Measurements from ENCODE around the gene CHRNA7.
"Not testable (repeated sequence)": the region's sequence is repeated elsewhere in the genome, so short reads cannot be mapped to it uniquely, and the experiment has no call there.

CHRNA7 gene

DNA sequence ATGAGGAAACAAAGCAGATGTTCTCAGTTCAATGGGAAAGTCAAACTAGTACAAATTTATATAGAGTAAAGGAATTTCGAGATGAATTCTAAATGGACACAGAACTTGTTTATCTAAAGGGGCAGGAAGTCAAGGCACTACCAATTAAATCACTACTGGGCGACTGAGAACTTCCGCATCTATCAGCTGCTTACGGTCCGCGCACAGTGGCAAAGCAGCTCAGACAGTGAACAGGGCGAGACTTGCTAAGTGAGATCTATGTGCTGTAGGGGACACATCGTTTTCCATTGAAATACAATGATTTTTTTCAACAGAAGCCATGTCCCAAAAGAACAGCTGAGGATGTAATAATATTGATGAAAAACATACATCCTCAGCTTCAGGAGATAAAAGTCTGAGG is 105.0 kb downstream of the CHRNA7 start:
- no peaks in the 10 kb centered on the region for H3K36me3 ChIP-seq (ENCODE audit: control insufficient read depth in 2 of 2, insufficient read depth in 2 of 2, low read length in 2 of 2)
- H3K4me1 ChIP-seq (ENCODE audit: control insufficient read depth, insufficient read depth, low read length): no peaks in the 10 kb centered on the region
- no peak overlapping the region for H3K9ac ChIP-seq (ENCODE audit: low read length in 2 of 2)
- no peaks in the 10 kb centered on the region for H3K9me3 ChIP-seq (ENCODE audit: control insufficient read depth in 2 of 2, low read length in 2 of 2)
- H3K27me3 ChIP-seq (ENCODE audit: control insufficient read depth in 1 of 2, insufficient read depth in 2 of 2, low read length in 2 of 2): peaks cover 0 to 4% of the 10 kb centered on the region in 2 donors
- H3K27ac ChIP-seq (ENCODE audit: low read length): no peak overlapping the region
- no peak overlapping the region for H3K4me3 ChIP-seq (ENCODE audit: low read length in 2 of 2)

DNA sequence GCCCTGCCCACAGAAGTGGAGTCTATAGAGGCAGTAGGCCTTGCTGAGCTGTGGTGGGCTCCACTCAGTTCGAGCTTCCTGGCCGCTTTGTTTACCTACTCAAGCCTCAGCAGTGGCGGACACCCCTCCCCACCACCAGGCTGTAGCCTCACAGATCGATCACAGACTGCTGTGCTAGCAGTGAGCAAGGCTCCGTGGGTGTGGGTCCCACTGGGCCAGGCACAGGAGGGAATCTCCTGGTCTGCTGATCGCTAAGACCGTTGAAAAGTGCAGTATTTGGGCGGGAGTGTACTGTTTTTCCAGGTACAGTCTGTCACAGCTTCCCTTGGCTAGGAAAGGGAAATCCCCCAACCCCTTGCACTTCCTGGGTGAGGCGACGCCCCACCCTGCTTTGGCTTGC is 115.2 kb downstream of the CHRNA7 start:
- H3K9ac ChIP-seq (ENCODE audit: low read length in 2 of 2); H3K27ac ChIP-seq (ENCODE audit: low read length); H3K4me3 ChIP-seq (ENCODE audit: low read length in 2 of 2); H3K27me3 ChIP-seq (ENCODE audit: control insufficient read depth in 1 of 2, insufficient read depth in 2 of 2, low read length in 2 of 2); H3K4me1 ChIP-seq (ENCODE audit: control insufficient read depth, insufficient read depth, low read length); H3K36me3 ChIP-seq (ENCODE audit: control insufficient read depth in 2 of 2, insufficient read depth in 2 of 2, low read length in 2 of 2); H3K9me3 ChIP-seq (ENCODE audit: control insufficient read depth in 2 of 2, low read length in 2 of 2): not testable (repeated sequence)

DNA sequence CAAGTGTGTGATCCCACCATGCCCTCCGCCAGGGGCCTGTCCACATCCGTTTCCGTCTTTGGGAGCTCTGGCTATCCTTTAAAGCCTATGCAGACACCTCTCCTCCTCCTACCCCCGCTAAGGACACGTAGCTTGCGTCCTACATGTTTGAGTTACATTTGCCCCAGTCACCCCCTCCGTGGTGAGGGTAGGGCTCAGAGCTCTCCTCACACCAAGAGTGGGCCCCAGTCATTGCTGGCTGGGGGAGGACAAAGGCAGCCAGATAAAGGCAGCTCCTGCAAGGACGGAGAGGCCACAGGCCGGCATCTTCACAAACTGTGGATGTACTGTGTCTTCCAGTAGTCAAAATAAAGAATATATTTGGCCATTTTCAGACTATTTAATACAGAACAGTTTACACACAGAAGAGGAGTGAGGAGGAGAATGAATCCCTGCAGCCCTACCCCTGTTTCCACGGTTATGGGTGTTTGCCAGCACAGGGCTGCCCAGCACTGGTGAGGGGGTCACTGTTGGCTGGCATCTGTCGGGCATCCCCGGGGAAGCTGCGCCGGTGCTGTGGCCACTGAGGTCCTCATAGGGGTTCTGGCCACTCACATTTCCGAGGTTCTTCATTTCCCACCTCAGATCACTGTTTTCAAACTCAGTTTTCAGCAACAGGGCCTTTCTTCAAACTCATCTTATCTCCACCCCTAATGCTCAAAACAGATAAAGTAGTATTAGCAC is 118.7 kb downstream of the CHRNA7 start:
- H3K27ac ChIP-seq (ENCODE audit: low read length): no peak overlapping the region
- no peak overlapping the region for H3K4me3 ChIP-seq (ENCODE audit: low read length in 2 of 2)
- H3K4me1 ChIP-seq (ENCODE audit: control insufficient read depth, insufficient read depth, low read length): no peaks in the 10 kb centered on the region
- H3K9me3 ChIP-seq (ENCODE audit: control insufficient read depth in 2 of 2, low read length in 2 of 2): no peaks in the 10 kb centered on the region
- H3K36me3 ChIP-seq (ENCODE audit: control insufficient read depth in 2 of 2, insufficient read depth in 2 of 2, low read length in 2 of 2): no peaks in the 10 kb centered on the region
- H3K9ac ChIP-seq (ENCODE audit: low read length in 2 of 2): no peak overlapping the region
- no peaks in the 10 kb centered on the region for H3K27me3 ChIP-seq (ENCODE audit: control insufficient read depth in 1 of 2, insufficient read depth in 2 of 2, low read length in 2 of 2)

DNA sequence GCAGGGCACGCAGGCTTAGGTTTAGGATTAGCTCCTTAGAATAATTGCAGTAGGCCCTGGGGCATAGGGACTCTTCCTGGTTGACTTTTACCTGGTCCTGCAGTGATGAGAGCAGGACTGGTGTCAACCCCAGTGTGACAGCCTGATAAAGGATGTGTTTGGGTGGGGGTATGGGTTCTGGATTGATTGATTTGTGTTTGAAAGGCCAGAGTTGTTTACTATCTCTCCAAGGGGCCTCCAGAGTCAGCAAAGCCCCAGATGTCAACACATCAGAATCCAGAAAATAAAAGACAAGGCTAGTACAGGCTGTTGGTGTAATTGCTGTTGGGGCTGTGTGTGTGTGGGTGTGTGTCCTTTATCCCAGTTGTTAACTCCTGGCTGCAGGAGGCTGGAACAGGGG is 122.3 kb downstream of the CHRNA7 start:
- no peaks in the 10 kb centered on the region for H3K27me3 ChIP-seq (ENCODE audit: control insufficient read depth in 1 of 2, insufficient read depth in 2 of 2, low read length in 2 of 2)
- H3K9me3 ChIP-seq (ENCODE audit: control insufficient read depth in 2 of 2, low read length in 2 of 2): no peaks in the 10 kb centered on the region
- H3K4me3 ChIP-seq (ENCODE audit: low read length in 2 of 2): no peak overlapping the region
- H3K9ac ChIP-seq (ENCODE audit: low read length in 2 of 2): no peak overlapping the region
- no peak overlapping the region for H3K27ac ChIP-seq (ENCODE audit: low read length)
- H3K4me1 ChIP-seq (ENCODE audit: control insufficient read depth, insufficient read depth, low read length): no peaks in the 10 kb centered on the region
- H3K36me3 ChIP-seq (ENCODE audit: control insufficient read depth in 2 of 2, insufficient read depth in 2 of 2, low read length in 2 of 2): no peaks in the 10 kb centered on the region

DNA sequence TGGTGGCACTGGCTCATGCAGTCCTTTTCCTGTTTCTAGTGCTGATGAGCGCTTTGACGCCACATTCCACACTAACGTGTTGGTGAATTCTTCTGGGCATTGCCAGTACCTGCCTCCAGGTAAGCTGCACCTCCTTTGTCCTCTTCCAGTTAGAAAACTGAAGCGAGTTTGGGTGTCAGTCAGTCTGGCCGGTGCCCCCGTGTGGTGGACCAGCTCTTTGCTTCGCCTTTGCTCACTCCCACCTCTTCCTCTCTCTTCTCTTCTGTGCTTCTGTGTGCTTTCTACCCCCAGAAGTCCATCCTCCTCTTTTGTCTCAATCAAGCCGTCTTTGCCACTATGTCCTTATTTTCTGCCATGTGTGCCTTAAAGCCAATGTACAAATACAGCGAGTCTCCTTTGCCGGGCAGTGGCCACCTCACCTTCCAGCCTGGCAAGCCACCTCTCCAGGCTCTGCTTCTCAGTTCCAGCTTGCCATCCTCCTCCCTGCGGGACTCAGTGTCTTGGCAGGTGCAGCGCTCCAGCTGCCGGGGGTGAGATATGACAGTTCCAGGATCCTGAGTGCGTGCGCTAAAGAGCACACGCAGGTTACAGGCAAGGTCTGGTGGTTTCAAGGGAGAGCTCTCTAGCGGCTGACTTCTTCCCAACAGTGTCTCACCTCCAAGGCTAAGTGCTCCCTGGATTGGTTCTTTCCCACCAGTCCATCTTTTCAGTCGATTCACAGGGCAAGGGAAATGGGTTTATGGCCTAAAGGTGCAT is 123.7 kb downstream of the CHRNA7 start:
- not testable (repeated sequence) for H3K4me3 ChIP-seq (ENCODE audit: low read length in 2 of 2); H3K27me3 ChIP-seq (ENCODE audit: control insufficient read depth in 1 of 2, insufficient read depth in 2 of 2, low read length in 2 of 2); H3K36me3 ChIP-seq (ENCODE audit: control insufficient read depth in 2 of 2, insufficient read depth in 2 of 2, low read length in 2 of 2); H3K4me1 ChIP-seq (ENCODE audit: control insufficient read depth, insufficient read depth, low read length); H3K27ac ChIP-seq (ENCODE audit: low read length); H3K9ac ChIP-seq (ENCODE audit: low read length in 2 of 2); H3K9me3 ChIP-seq (ENCODE audit: control insufficient read depth in 2 of 2, low read length in 2 of 2)

DNA sequence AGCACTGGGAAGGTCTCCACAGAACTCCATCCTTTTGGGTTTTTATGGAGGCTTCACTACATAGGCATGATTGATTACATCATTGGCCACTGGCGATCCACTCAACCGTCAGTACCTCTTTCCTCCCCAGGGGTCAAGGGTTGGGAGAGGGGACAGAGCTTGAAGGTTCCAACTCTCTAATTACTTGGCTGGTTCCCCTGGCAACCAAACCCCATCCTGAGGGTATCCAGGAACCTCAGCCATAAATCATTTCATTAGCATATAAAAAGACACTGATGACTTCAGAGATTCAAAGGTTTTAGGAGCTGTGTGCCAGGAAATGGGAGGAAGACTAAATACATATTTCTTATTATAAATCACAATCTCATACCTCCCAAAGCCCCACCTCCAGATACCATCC is 131.8 kb downstream of the CHRNA7 start:
- H3K9ac ChIP-seq (ENCODE audit: low read length in 2 of 2): not testable (repeated sequence)

DNA sequence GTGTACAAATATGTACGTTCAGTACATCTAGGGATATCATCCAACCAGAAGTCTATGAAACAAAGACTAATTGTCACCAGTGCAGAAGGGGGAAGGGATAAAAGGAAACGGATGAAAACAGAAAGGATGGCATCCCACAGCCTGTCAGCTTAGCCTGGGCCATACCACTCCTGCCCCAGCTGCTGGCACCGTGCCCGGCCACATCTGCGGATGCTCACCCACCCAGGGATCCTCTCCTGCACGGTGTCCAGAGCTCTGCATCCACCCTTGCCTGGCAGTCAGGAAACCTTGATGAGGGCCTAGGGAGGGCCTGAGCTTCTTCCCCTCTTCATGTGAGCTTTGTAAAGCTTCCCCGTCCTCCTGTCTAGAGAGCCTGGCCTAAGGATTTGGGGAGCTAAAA is 133.8 kb downstream of the CHRNA7 start:
- not testable (repeated sequence) for H3K9me3 ChIP-seq (ENCODE audit: control insufficient read depth in 2 of 2, low read length in 2 of 2); H3K36me3 ChIP-seq (ENCODE audit: control insufficient read depth in 2 of 2, insufficient read depth in 2 of 2, low read length in 2 of 2); H3K27me3 ChIP-seq (ENCODE audit: control insufficient read depth in 1 of 2, insufficient read depth in 2 of 2, low read length in 2 of 2); H3K9ac ChIP-seq (ENCODE audit: low read length in 2 of 2); H3K27ac ChIP-seq (ENCODE audit: low read length); H3K4me3 ChIP-seq (ENCODE audit: low read length in 2 of 2); H3K4me1 ChIP-seq (ENCODE audit: control insufficient read depth, insufficient read depth, low read length)

More for the DNA sequence above, 131.8 kb downstream of the CHRNA7 start:
- not testable (repeated sequence) for H3K4me3 ChIP-seq (ENCODE audit: low read length in 2 of 2); H3K27ac ChIP-seq (ENCODE audit: low read length); H3K36me3 ChIP-seq (ENCODE audit: control insufficient read depth in 2 of 2, insufficient read depth in 2 of 2, low read length in 2 of 2); H3K4me1 ChIP-seq (ENCODE audit: control insufficient read depth, insufficient read depth, low read length); H3K9me3 ChIP-seq (ENCODE audit: control insufficient read depth in 2 of 2, low read length in 2 of 2); H3K27me3 ChIP-seq (ENCODE audit: control insufficient read depth in 1 of 2, insufficient read depth in 2 of 2, low read length in 2 of 2)

DNA sequence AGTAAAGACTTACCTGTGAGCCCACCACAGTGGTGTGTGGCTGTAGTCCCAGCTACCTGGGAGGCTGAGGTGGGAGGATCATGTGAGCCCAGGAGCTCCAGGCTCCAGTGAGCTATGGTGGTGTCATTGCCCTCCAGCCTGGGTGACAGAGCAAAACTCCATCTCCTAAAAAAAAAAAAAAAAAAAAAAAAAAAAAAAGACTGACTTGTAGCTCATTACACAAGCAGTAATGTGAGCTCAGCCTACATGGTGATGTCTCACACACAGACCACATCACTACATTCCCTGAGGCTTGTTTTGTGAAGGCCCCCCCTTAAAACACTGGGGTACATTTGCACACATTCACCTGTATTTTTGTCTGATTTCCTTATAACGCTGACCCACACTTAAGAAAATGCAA is 134.4 kb downstream of the CHRNA7 start:
- H3K36me3 ChIP-seq (ENCODE audit: control insufficient read depth in 2 of 2, insufficient read depth in 2 of 2, low read length in 2 of 2); H3K4me3 ChIP-seq (ENCODE audit: low read length in 2 of 2); H3K9me3 ChIP-seq (ENCODE audit: control insufficient read depth in 2 of 2, low read length in 2 of 2); H3K27me3 ChIP-seq (ENCODE audit: control insufficient read depth in 1 of 2, insufficient read depth in 2 of 2, low read length in 2 of 2); H3K9ac ChIP-seq (ENCODE audit: low read length in 2 of 2); H3K27ac ChIP-seq (ENCODE audit: low read length); H3K4me1 ChIP-seq (ENCODE audit: control insufficient read depth, insufficient read depth, low read length): not testable (repeated sequence)

DNA sequence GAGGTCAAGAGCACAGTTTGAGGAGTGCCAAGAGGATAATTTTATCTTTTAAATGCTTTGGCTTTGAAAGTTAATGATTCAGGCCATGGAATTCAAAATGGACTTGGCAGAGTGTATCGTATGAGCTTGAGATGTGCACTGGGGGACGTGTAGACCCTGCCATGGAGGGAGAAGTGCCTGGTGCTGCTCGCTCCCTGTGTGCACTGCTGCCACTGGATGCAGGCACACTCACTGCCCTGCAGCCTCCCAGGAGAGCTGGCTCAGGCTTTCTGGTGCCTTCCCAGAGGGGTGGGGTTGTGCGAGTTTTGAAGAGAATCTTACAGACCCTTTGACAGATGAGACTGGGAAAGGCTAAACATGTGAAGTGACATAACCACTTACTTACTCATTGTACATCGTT is 135.5 kb downstream of the CHRNA7 start:
- not testable (repeated sequence) for H3K9me3 ChIP-seq (ENCODE audit: control insufficient read depth in 2 of 2, low read length in 2 of 2); H3K27me3 ChIP-seq (ENCODE audit: control insufficient read depth in 1 of 2, insufficient read depth in 2 of 2, low read length in 2 of 2); H3K36me3 ChIP-seq (ENCODE audit: control insufficient read depth in 2 of 2, insufficient read depth in 2 of 2, low read length in 2 of 2); H3K4me3 ChIP-seq (ENCODE audit: low read length in 2 of 2); H3K27ac ChIP-seq (ENCODE audit: low read length); H3K4me1 ChIP-seq (ENCODE audit: control insufficient read depth, insufficient read depth, low read length); H3K9ac ChIP-seq (ENCODE audit: low read length in 2 of 2)

DNA sequence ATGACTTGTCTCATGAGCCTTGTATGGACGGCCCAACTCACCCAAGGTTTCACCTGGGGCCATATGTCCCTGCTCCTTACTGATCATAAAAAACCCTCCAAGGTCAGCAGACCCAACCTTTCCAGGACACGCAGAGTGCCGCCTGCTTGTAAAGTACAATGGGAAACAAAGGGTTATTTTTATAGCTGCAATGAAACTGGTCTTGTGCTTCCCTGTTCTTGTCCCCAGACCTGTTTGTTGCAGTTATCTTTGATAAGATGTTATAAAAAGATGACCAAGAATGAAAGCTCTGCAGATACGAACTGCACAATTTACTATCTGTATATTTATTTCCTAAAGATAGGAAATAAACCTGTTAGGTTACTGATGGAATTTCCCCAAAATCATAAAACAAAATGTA is 136.0 kb downstream of the CHRNA7 start:
- H3K27me3 ChIP-seq (ENCODE audit: control insufficient read depth in 1 of 2, insufficient read depth in 2 of 2, low read length in 2 of 2); H3K4me3 ChIP-seq (ENCODE audit: low read length in 2 of 2); H3K9ac ChIP-seq (ENCODE audit: low read length in 2 of 2); H3K9me3 ChIP-seq (ENCODE audit: control insufficient read depth in 2 of 2, low read length in 2 of 2); H3K36me3 ChIP-seq (ENCODE audit: control insufficient read depth in 2 of 2, insufficient read depth in 2 of 2, low read length in 2 of 2); H3K27ac ChIP-seq (ENCODE audit: low read length); H3K4me1 ChIP-seq (ENCODE audit: control insufficient read depth, insufficient read depth, low read length): not testable (repeated sequence)

DNA sequence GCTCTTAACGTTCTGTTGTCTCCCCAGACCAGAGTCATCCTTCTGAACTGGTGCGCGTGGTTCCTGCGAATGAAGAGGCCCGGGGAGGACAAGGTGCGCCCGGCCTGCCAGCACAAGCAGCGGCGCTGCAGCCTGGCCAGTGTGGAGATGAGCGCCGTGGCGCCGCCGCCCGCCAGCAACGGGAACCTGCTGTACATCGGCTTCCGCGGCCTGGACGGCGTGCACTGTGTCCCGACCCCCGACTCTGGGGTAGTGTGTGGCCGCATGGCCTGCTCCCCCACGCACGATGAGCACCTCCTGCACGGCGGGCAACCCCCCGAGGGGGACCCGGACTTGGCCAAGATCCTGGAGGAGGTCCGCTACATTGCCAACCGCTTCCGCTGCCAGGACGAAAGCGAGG is 137.6 kb downstream of the CHRNA7 start:
- H3K4me1 ChIP-seq (ENCODE audit: control insufficient read depth, insufficient read depth, low read length); H3K36me3 ChIP-seq (ENCODE audit: control insufficient read depth in 2 of 2, insufficient read depth in 2 of 2, low read length in 2 of 2); H3K9ac ChIP-seq (ENCODE audit: low read length in 2 of 2); H3K27ac ChIP-seq (ENCODE audit: low read length); H3K9me3 ChIP-seq (ENCODE audit: control insufficient read depth in 2 of 2, low read length in 2 of 2); H3K27me3 ChIP-seq (ENCODE audit: control insufficient read depth in 1 of 2, insufficient read depth in 2 of 2, low read length in 2 of 2); H3K4me3 ChIP-seq (ENCODE audit: low read length in 2 of 2): not testable (repeated sequence)

All from stomach smooth muscle (tissue), 2 donors.